Measurements from ENCODE around the gene PLXND1.

Gene PLXND1

GRCh38 chr3:129610276-129610675, 3.8 kb upstream of the PLXND1 start:
- Histone ChIP-seq H4K20me1 (ENCODE audit: insufficient read depth, low read length, poor library complexity, severe bottlenecking) (peaks cover 3% of the 10 kb centered on the region), H3K9ac (ENCODE audit: low read depth, low read length, poor library complexity, severe bottlenecking) (no peak overlapping the region), H3K4me3 (ENCODE audit: low read length, poor library complexity, severe bottlenecking) (no peak overlapping the region), H3K79me2 (ENCODE audit: insufficient read depth, low read length) (peaks cover 10% of the 10 kb centered on the region), H3K36me3 (ENCODE audit: insufficient read depth, low read length) (no peaks in the 10 kb centered on the region), H3F3A (ENCODE audit: low read depth) (peaks cover 13% of the 10 kb centered on the region; the same call in 1 of the 2 replicates), H3K4me1 (ENCODE audit: insufficient read depth, low read length, poor library complexity, severe bottlenecking) (peaks cover 48% of the 10 kb centered on the region), H2AFZ (ENCODE audit: low read length) (no peak overlapping the region), H3K27me3 (ENCODE audit: insufficient read depth, low read length, poor library complexity, severe bottlenecking) (no peaks in the 10 kb centered on the region), H3K4me2 (ENCODE audit: low read depth, low read length, poor library complexity, severe bottlenecking) (peak overlapping the region; percentile 16), H3K9me2 (replicated peaks; ENCODE audit: low read depth, low read length) (no peaks in the 10 kb centered on the region), H3K9me3 (ENCODE audit: insufficient read depth, low read depth, low read length) (no peaks in the 10 kb centered on the region)
- TF ChIP-seq CTCF (conservative IDR thresholded peaks at IDR 0.05; ENCODE audit: low read length) (no peak), EZH2phosphoT487 (IDR thresholded peaks at IDR 0.05; ENCODE audit: borderline replicate concordance) (no peak)

GRCh38 chr3:129609591-129610182, 3.2 kb upstream of the PLXND1 start:
- Histone ChIP-seq H3K4me1 (ENCODE audit: insufficient read depth, low read length, poor library complexity, severe bottlenecking) (peaks cover 46% of the 10 kb centered on the region), H3K79me2 (ENCODE audit: insufficient read depth, low read length) (peaks cover 16% of the 10 kb centered on the region), H3K4me2 (ENCODE audit: low read depth, low read length, poor library complexity, severe bottlenecking) (peak overlapping the region; percentile 16)

GRCh38 chr3:129608936-129609590, 2.6 kb upstream of the PLXND1 start:
- Histone ChIP-seq H4K20me1 (ENCODE audit: insufficient read depth, low read length, poor library complexity, severe bottlenecking) (peaks cover 12% of the 10 kb centered on the region), H3K79me2 (ENCODE audit: insufficient read depth, low read length) (peaks cover 22% of the 10 kb centered on the region), H3K4me3 (ENCODE audit: low read length, poor library complexity, severe bottlenecking) (no peak overlapping the region), H3K36me3 (ENCODE audit: insufficient read depth, low read length) (no peaks in the 10 kb centered on the region), H3F3A (ENCODE audit: low read depth) (peaks cover 13% of the 10 kb centered on the region; the same call in 1 of the 2 replicates), H3K9me2 (replicated peaks; ENCODE audit: low read depth, low read length) (no peaks in the 10 kb centered on the region), H3K4me2 (ENCODE audit: low read depth, low read length, poor library complexity, severe bottlenecking) (peak overlapping the region; percentile 51), H3K9me3 (ENCODE audit: insufficient read depth, low read depth, low read length) (no peaks in the 10 kb centered on the region), H3K9ac (ENCODE audit: low read depth, low read length, poor library complexity, severe bottlenecking) (no peak overlapping the region), H2AFZ (ENCODE audit: low read length) (no peak overlapping the region), H3K4me1 (ENCODE audit: insufficient read depth, low read length, poor library complexity, severe bottlenecking) (peaks cover 48% of the 10 kb centered on the region), H3K27me3 (ENCODE audit: insufficient read depth, low read length, poor library complexity, severe bottlenecking) (no peaks in the 10 kb centered on the region)
- TF ChIP-seq EZH2phosphoT487 (IDR thresholded peaks at IDR 0.05; ENCODE audit: borderline replicate concordance) (no peak), CTCF (conservative IDR thresholded peaks at IDR 0.05; ENCODE audit: low read length) (no peak)

More at GRCh38 chr3:129609591-129610182, 3.2 kb upstream of the PLXND1 start:
- Histone ChIP-seq H3K9me3 (ENCODE audit: insufficient read depth, low read depth, low read length) (no peaks in the 10 kb centered on the region), H3K4me3 (ENCODE audit: low read length, poor library complexity, severe bottlenecking) (no peak overlapping the region), H3K27me3 (ENCODE audit: insufficient read depth, low read length, poor library complexity, severe bottlenecking) (no peaks in the 10 kb centered on the region), H3K36me3 (ENCODE audit: insufficient read depth, low read length) (no peaks in the 10 kb centered on the region), H2AFZ (ENCODE audit: low read length) (no peak overlapping the region), H3K9ac (ENCODE audit: low read depth, low read length, poor library complexity, severe bottlenecking) (no peak overlapping the region), H4K20me1 (ENCODE audit: insufficient read depth, low read length, poor library complexity, severe bottlenecking) (peaks cover 6% of the 10 kb centered on the region), H3K9me2 (replicated peaks; ENCODE audit: low read depth, low read length) (no peaks in the 10 kb centered on the region), H3F3A (ENCODE audit: low read depth) (peaks cover 13% of the 10 kb centered on the region; the same call in 1 of the 2 replicates)
- TF ChIP-seq EZH2phosphoT487 (IDR thresholded peaks at IDR 0.05; ENCODE audit: borderline replicate concordance) (no peak), CTCF (conservative IDR thresholded peaks at IDR 0.05; ENCODE audit: low read length) (no peak)
